HepG2 (cell line): ENCODE data around the gene OR5H1. TPM values are rescaled to one million over a fixed set of nuclear protein-coding genes. Genes with fewer than 3 reads are reported as not detected.

Source experiments
- ATAC-seq: fragments of 200-7000 bp; cut with Tn5 transposase; 3 replicates; pipeline ENCODE4 v1.9.1; 2020; ENCODE audit warnings: mild to moderate bottlenecking, moderate library complexity
- BruUV-seq: library from RNA; stranded (reverse); fragments of 400-500 nt; replicated peaks from 2 replicates; lab custom pipeline; 2021; lab: Mats Ljungman, UMichigan
- CTCF ChIA-PET: fragments of 300-600 bp; formaldehyde crosslinking; extraction: SDS; loops from one replicate; lab custom pipeline; 2021; ENCODE audit warnings: low total read pairs, inconsistent platforms, low intra/inter-chr PET ratio; lab: Yijun Ruan, JAX
- POLR2A ChIA-PET: fragments of 350-600 bp; sonication (Branson Sonifier 250); formaldehyde crosslinking; loops from one replicate; lab custom pipeline; 2020; ENCODE audit warnings: antibody characterized with exemption, inconsistent platforms; lab: Yijun Ruan, JAX
- DNase-seq: peaks from one replicate; pipeline ENCODE4 v3.0.0-alpha.2; 2015; ENCODE audit warnings: low spot score
- FAIRE-seq: peaks from 3 replicates; lab custom pipeline; 2011; peaks lifted over from hg19 to GRCh38; lab: Jason Lieb, UNC
- H2AFZ ChIP-seq: one replicate; pipeline ENCODE4 v1.6.1; 2011; ENCODE audit warnings: low read length, inconsistent platforms
- H3K27ac ChIP-seq: fragments of 300-600 bp; 3 replicates; pipeline ENCODE4 v1.8.0; 2011; ENCODE audit warnings: mixed run types, mild to moderate bottlenecking, mixed read lengths, low read length, inconsistent platforms; ENCODE audit not compliant: insufficient read depth; ENCODE audit errors: extremely low read length
- H3K27me3 ChIP-seq, 2 experiments: fragments of 200-600 bp in 1 of 2; 2 replicates in 1 of 2; 3 replicates in 1 of 2; pipeline versions ENCODE4 v1.6.0 to v1.8.0; 2011; ENCODE audit warnings: low read length in 2 of 2, mild to moderate bottlenecking in 2 of 2, moderate library complexity in 2 of 2, inconsistent platforms in 1 of 2; ENCODE audit not compliant: insufficient read depth in 2 of 2, control insufficient read depth in 1 of 2
- H3K36me3 ChIP-seq, 2 experiments: fragments of 200-600 bp in 1 of 2; replicated peaks in 1 of 2; 2 replicates in 1 of 2; 3 replicates in 1 of 2; pipeline versions ENCODE4 v1.5.1 to v1.8.0; 2011; ENCODE audit warnings: low read length in 2 of 2, inconsistent platforms in 1 of 2; ENCODE audit not compliant: insufficient read depth in 2 of 2, control insufficient read depth in 1 of 2
- H3K4me1 ChIP-seq: 2 replicates; pipeline ENCODE4 v1.5.1; 2012; ENCODE audit warnings: low read length, inconsistent platforms; ENCODE audit not compliant: insufficient read depth
- H3K4me2 ChIP-seq: 2 replicates; pipeline ENCODE4 v1.6.0; 2011; ENCODE audit warnings: low read depth, low read length, inconsistent platforms
- H3K4me3 ChIP-seq, 3 experiments: fragments of 200-600 bp in 1 of 3; sonication (generic), shearing (Covaris generic) in 1 of 3; replicated peaks in 1 of 3; 2 replicates each; pipeline ENCODE4 v1.5.1; 2011 to 2016; ENCODE audit warnings: low read length in 3 of 3, inconsistent platforms in 2 of 3, low read depth in 2 of 3, mild to moderate bottlenecking in 2 of 3, control low read depth in 1 of 3, mixed read lengths in 1 of 3; ENCODE audit not compliant: insufficient read depth in 1 of 3
- H3K79me2 ChIP-seq: one replicate; pipeline ENCODE4 v1.6.1; 2011; ENCODE audit warnings: low read length, inconsistent platforms; ENCODE audit not compliant: insufficient read depth
- H3K9ac ChIP-seq: 2 replicates; pipeline ENCODE4 v1.6.0; 2011; ENCODE audit warnings: mild to moderate bottlenecking, low read depth, low read length, inconsistent platforms; ENCODE audit not compliant: insufficient read depth
- H3K9me3 ChIP-seq: 2 replicates; pipeline ENCODE4 v1.5.1; 2012; ENCODE audit warnings: mild to moderate bottlenecking, low read length
- H4K20me1 ChIP-seq: 2 replicates; pipeline ENCODE4 v1.6.0; 2011; ENCODE audit warnings: inconsistent platforms, mild to moderate bottlenecking, low read length, moderate library complexity; ENCODE audit not compliant: insufficient read depth
- GMEB2 ChIP-seq: IDR thresholded peaks from 2 replicates; pipeline ENCODE4 v1.6.1; 2016; ENCODE audit warnings: missing biosample characterization, missing genetic modification reagents, low read depth
- HDAC2 ChIP-seq: sonication (generic); formaldehyde crosslinking; IDR thresholded peaks from 2 replicates; pipeline ENCODE4 v1.4.0; 2020; ENCODE audit warnings: missing genetic modification reagents
- HOXA9 ChIP-seq: sonication (generic); formaldehyde crosslinking; IDR thresholded peaks from 2 replicates; pipeline ENCODE4 v1.8.1; 2022; ENCODE audit warnings: missing genetic modification reagents, mild to moderate bottlenecking, moderate library complexity, borderline replicate concordance
- PATZ1 ChIP-seq: sonication (generic); formaldehyde crosslinking; IDR thresholded peaks from 2 replicates; pipeline ENCODE4 v1.4.0; 2020; ENCODE audit warnings: missing genetic modification reagents
- PCBP1 ChIP-seq: fragments of 200-400 bp; formaldehyde crosslinking; IDR thresholded peaks from 2 replicates; pipeline ENCODE4 v1.6.1; 2017; ENCODE audit warnings: mild to moderate bottlenecking, low read depth, low read length, borderline replicate concordance
- PCBP2 ChIP-seq: fragments of 200-400 bp; formaldehyde crosslinking; optimal IDR thresholded peaks from 2 replicates; pipeline ENCODE3; 2018; ENCODE audit warnings: low read length, low read depth; ENCODE audit not compliant: poor library complexity, severe bottlenecking
- PHF5A ChIP-seq: IDR thresholded peaks from one replicate; pipeline ENCODE4 v1.6.1; 2018; ENCODE audit warnings: low read depth, missing genetic modification reagents; ENCODE audit not compliant: unreplicated experiment
- SNAPC2 ChIP-seq: sonication (generic); formaldehyde crosslinking; IDR thresholded peaks from 2 replicates; pipeline ENCODE4 v1.8.1; 2022; ENCODE audit warnings: mild to moderate bottlenecking, missing genetic modification reagents
- ZIK1 ChIP-seq: sonication (generic); formaldehyde crosslinking; IDR thresholded peaks from 2 replicates; pipeline ENCODE4 v1.5.0; 2020; ENCODE audit warnings: mild to moderate bottlenecking, low read depth, missing genetic modification reagents, borderline replicate concordance
- ZNF143 ChIP-seq: sonication (generic); formaldehyde crosslinking; IDR thresholded peaks from 2 replicates; pipeline ENCODE4 v1.4.0; 2020; ENCODE audit warnings: missing genetic modification reagents
- ZNF589 ChIP-seq: sonication (generic); formaldehyde crosslinking; conservative IDR thresholded peaks from 2 replicates; pipeline ENCODE4 v1.8.0; 2022; ENCODE audit warnings: mild to moderate bottlenecking, moderate library complexity, missing genetic modification reagents
- ZNF652 ChIP-seq: IDR thresholded peaks from 2 replicates; pipeline ENCODE4 v1.6.1; 2016; ENCODE audit warnings: low read depth, borderline replicate concordance
- WGBS: methylation state at CpG from one replicate; pipeline ENCODE4 v1.1.6; 2017; ENCODE audit warnings: low lambda C conversion rate; 5-methylcytosine and 5-hydroxymethylcytosine counted together
- in situ Hi-C: cut with HindIII; loops from 2 replicates; pipeline ENCODE4 v1.10.0; 2017; ENCODE audit warnings: low pct_unique_long_range_greater_than_20kb; ENCODE audit not compliant: extremely low pct_ligation_motif_present
- intact Hi-C: fragments of 100-400 bp; cut with micrococcal nuclease; formaldehyde crosslinking; loops from one replicate; pipeline ENCODE4 v1.10.0; 2022; ENCODE audit not compliant: unreplicated experiment
- polyA plus RNA-seq, 8 experiments: library from polyadenylated mRNA; depleted of rRNA in 3 of 8; stranded (reverse) in 7 of 8; unstranded in 1 of 8; fragments of >200 nt; fragmentation: Illumina TruSeq in 4 of 8; extraction: Trizol in 4 of 8; gene quantifications; 2 replicates each; pipeline versions ENCODE4 v1.2.1 to v1.2.3, GENCODE V29; 2011 to 2016; ENCODE audit warnings: low read depth in 4 of 8, missing spikeins in 1 of 8, mixed read lengths in 1 of 8; ENCODE audit not compliant: insufficient read depth in 1 of 8
- total RNA-seq, 5 experiments: library from RNA; depleted of rRNA; stranded (reverse); fragments of >200 nt; fragmentation: Illumina TruSeq; extraction: Trizol; gene quantifications; 2 replicates each; pipeline ENCODE4 v1.2.3, GENCODE V29; 2016; ENCODE audit warnings: low read depth in 1 of 5

The OR5H1 gene
- total and polyA plus RNA-seq, 2 of the 13 experiments (the other 11 are each of a cell fraction or from before 2014, with no cell fraction given) = not detected

GRCh38 chr3:98140531-98140930 is 10.0 kb downstream of the OR5H1 start (continued):
- no peak for TF ChIP-seq ZNF652 (CRISPR knock-in tag)

GRCh38 chr3:98147179-98147578 is 16.7 kb downstream of the OR5H1 start, which contains the start of gene OR5H14:
Gene OR5H14, plus strand, starts transcription at chr3:98147479. Its CDS starts 1,907 bp downstream, at chr3:98149386.
- POLR2A ChIA-PET = no interaction called here

More at GRCh38 chr3:98147179-98147578, 16.7 kb downstream of the OR5H1 start, which contains the start of gene OR5H14:
- in situ Hi-C loops = no loop called here
- H3K79me2 ChIP-seq = no peaks in the 10 kb centered on the region
- DNase-seq = no peak
- no peak for FAIRE-seq
- no peak within 1 kb of the TSS for H2AFZ ChIP-seq
- H3K4me3 ChIP-seq = no peak within 1 kb of the TSS
- H3K4me1 ChIP-seq = no peaks in the 10 kb centered on the region
- CTCF ChIA-PET = no interaction called here
- H3K9me3 ChIP-seq = no peaks in the 10 kb centered on the region
- H3K36me3 ChIP-seq = no peaks in the 10 kb centered on the region
- ATAC-seq = no peak
- BruUV-seq = no TSS peak
- intact Hi-C loops = no loop called here
- no peaks in the 10 kb centered on the region for H3K27me3 ChIP-seq
- H3K27ac ChIP-seq = no peak within 1 kb of the TSS
- no peaks in the 10 kb centered on the region for H4K20me1 ChIP-seq
- 0% methylated on average over 1 of the region's 1 CpG for WGBS
- no peak within 1 kb of the TSS for H3K4me2 ChIP-seq
- H3K9ac ChIP-seq = no peak within 1 kb of the TSS
- TF ChIP-seq HDAC2 (CRISPR knock-in tag) = no peak
- no peak for TF ChIP-seq PCBP1
- no peak for TF ChIP-seq PHF5A (CRISPR knock-in tag)
- TF ChIP-seq GMEB2 (CRISPR knock-in tag) = no peak
- TF ChIP-seq HOXA9 (CRISPR knock-in tag) = no peak
- no peak for TF ChIP-seq SNAPC2 (CRISPR knock-in tag)
- TF ChIP-seq PCBP2 = no peak
- TF ChIP-seq ZIK1 (CRISPR knock-in tag) = no peak
- TF ChIP-seq ZNF143 (CRISPR knock-in tag) = no peak
- TF ChIP-seq PATZ1 = no peak
- TF ChIP-seq ZNF589 (CRISPR knock-in tag) = no peak
